GM18505 (cell line): ENCODE measurements around the gene RWDD1.
"Not testable (repeated sequence)": the region's sequence is repeated elsewhere in the genome, so short reads cannot be mapped to it uniquely, and the experiment has no call there.

ENCODE experiments used
- ATAC-seq: cut with Tn5 transposase; IDR thresholded peaks from one replicate; pipeline ENCODE4 v1.9.1; 2021; ENCODE audit not compliant: unreplicated experiment
- POLR2A ChIP-seq: IDR thresholded peaks from 4 replicates; pipeline ENCODE4 v1.6.1; 2011; ENCODE audit warnings: borderline replicate concordance; ENCODE audit not compliant: insufficient read depth, insufficient read length; ENCODE audit errors: extremely low read depth

Gene RWDD1

DNA sequence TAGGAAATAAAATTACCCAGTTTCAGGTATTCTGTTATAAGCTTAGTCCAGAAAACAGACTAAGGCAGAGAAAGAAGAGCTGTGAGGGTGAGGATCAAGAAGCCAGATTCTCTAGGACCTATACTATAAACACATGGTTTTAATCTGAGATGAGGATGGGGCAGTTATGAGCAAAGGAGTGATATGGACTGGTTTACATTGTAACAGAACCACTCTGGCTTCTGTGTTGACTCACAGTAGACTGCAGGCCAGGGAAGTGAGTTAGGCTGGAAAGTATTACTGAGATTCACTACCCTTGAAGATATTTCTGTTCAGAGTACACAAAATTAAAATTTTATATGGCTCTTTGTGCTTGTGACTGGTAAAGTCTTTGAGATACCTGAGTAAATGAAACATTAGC lies 3.2 kb upstream of the RWDD1 start:
- TF ChIP-seq POLR2A = no peak
- ATAC-seq = no peak

DNA sequence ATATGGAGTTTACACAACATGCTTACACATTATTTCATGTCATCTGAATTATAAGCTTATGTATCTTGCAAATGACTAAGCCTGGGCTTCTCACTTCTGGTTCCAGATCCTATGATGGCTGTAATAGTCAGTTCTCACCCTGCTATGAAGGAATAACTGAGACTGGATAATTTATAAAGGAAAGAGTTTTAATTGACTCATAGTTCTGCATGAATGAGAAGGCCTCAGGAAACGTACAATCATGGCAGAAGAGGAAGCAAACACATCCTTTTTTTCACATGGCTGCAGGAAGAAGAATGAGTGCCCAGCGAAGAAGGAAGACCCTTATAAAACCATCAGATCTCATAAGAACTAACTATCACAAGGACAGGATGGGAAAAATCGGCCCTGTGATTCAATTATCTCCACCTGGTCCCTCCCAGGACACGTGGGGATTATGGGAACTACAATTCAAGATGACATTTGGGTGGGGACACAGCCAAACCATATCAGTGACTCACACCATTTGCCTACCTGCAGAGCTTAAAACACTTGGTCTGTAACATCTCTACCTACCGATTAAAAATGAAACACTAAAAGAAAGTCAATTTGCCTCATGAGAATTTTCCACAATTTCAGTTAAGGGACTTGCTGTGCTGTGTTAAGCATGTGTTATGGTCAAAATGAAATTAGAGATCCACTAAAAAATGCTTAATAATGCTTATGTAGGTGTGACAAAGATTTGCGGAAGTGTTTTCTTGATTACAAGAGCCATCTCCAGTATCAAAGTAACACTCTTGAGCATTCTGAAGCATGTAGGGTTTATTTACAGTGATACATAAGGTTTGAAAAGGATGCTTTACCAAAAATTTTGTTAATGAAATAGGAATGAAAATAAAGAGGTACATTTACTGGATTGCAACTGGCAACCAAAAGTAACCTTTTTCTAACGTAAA lies 2.2 kb upstream of the RWDD1 start:
- TF ChIP-seq POLR2A = no peak
- no peak for ATAC-seq

DNA sequence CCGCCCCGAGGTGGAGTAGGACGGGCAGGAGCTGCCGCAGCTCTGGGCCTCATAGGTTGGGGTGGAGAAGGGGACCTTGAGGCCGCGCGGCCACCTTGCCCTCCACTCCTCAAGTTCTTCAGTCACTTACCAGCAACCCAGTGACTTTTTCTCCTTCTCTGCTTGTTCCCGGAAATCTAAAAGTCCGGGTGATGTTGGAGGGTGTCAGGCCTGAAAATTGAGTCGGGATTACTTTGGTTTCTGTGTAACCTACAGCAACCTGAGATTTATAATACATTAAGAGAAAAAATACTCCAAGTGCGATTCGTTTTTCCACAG lies 338 bp downstream of the RWDD1 start:
- no peak for ATAC-seq
- no peak for TF ChIP-seq POLR2A

DNA sequence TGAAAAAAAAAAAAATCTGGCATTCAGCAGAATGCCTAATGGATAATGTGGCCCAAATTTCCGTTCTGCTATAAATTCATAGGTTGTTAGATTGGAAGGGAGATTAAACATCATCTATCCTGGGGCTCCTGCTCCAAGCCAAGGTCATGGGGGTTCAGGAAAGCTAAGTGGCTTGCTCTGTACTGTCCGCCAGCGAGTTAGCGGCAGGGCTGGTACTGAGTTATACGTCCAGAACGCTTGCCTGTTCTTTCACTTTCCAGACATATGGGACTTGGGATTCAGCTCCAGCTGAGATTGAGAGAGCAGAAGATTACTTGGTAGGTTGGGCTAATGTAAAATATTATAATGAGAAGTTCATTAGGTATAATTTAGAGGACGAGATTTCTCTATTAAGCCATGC lies 858 bp downstream of the RWDD1 start:
- ATAC-seq = no peak
- no peak for TF ChIP-seq POLR2A

DNA sequence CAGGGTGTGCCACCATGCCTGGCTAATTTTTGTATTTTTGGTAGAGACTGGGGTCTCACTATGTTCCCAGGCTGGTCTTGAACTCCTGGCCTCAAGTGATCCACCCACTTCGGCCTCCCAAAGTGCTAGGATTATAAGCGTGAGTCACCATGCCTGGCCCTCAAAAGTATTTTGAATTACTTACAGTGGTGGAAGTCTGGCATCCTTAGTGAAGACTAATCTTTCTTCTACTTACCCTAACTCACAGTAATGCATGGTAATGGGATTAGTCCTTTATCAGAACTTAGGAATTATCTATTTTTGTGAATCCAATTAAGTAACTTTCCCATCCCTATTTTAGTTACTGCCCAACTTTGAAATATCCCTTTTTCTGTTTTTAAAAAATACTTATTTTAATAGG lies 3.9 kb downstream of the RWDD1 start:
- TF ChIP-seq POLR2A = no peak
- no peak for ATAC-seq

DNA sequence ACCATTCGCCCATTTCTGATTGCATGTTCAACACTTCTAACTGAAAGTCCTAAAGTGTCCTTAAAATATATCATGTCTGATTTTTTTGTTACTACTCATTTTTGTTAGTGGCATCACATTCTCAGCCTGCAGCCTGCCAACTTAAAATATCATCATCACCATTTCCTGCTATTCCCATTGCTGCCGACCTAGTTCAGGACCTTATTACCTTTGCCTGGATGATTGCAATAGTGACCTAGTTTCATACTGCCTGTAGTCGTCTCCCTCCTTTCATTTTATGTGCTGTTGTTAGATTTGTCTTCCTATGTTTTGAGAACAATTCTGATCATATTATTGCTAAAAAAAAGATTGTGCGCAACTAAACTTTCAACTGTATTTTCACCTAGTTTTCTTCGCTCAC lies 6.2 kb downstream of the RWDD1 start:
- no peak for TF ChIP-seq POLR2A
- no peak for ATAC-seq

DNA sequence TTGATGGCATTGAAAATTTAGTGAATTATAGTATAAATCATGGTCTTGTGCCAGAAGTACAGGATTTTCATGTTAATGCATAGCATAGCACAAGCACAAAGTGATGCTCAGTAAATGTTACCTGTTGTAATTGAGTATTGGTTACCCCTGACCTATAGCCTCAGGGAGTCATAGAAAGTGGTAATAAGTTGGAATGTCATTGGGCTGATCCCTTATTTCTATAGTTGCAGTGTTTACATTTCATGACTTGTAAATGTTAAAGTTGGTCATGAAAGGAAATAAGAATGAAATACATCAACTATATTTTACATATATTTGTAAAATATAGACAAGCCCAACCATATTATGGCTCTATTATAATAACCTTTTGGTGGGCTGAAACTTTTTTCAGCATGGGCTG lies 7.0 kb downstream of the RWDD1 start:
- no peak for TF ChIP-seq POLR2A
- ATAC-seq = no peak

DNA sequence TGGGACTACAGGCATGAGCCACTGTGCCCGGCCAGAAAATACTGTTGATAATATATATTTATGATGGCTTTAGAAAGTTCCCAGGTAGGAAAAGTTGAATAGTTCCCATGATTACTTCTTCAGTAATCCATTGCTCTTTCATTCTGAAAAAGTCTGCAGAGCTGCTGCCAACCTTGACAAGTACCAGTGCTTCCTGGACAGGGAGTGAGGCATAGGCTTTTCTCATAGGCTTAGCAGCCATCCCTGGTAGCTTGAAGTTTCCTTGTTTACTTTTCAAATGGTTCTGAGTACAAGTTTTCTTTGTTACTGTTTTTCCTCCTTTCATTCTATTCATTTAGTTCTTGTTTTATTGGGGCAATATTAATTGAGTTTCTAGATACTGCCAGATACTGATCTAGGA lies 7.8 kb downstream of the RWDD1 start:
- TF ChIP-seq POLR2A = no peak
- no peak for ATAC-seq

DNA sequence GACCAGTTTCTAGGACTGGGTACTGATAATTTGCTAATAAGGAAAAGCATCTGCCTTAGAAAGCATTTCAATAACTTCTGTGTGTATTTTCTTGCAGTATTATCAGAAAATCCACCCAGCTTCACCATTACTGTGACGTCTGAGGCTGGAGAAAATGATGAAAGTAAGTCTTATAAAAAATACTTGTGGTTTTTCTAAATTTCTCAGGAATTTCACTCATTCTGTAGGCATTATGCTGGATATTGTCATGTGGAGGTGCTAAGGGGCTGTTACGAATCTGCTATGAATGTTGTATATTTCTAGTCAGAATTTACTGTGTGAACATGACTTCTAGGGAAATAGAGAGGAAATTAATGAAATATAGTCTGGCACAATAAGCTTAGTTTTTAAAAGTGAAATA lies 8.9 kb downstream of the RWDD1 start:
- no peak for ATAC-seq
- no peak for TF ChIP-seq POLR2A

GRCh38 chr6:116586276-116586675 lies 15.0 kb downstream of the RWDD1 start:
- no peak for ATAC-seq
- TF ChIP-seq POLR2A = no peak

DNA sequence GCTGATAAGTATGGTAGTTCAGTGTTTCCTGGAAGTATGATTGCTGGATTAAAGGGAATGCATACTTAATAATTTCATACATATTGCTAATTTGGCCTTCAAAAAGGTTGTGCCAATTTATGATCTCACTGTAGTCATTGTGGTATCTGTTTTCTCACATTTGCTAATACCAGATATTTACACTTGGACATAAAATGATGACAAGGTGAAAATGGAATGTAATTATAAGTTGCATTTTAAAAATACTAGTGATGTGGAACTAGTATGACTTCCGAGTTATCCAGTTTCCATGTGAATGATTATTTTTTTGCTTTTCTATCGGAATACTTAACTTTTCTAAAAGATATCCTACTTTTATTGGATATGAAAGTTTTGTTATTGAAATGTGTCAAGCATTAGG lies 15.4 kb downstream of the RWDD1 start:
- TF ChIP-seq POLR2A = no peak
- ATAC-seq = no peak

DNA sequence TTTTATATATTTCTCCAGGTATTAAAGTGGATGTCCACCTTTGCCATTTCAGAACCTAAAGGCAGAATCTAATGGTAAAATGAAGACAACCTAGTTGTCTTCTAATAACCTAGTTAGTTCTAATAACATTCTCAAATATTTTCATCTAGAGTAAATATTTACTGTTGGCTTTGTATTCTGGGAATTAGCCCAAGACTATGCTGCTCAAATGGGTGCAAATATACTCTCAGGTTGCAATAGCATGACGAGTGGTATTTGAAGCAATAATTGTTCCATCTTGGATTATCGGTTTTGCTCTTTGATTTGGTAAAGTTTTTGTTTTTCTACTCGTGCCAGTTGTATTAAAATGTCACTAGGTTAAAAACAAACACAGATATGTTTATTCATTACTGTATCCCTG lies 23.9 kb downstream of the RWDD1 start:
- no peak for TF ChIP-seq POLR2A
- ATAC-seq = no peak

DNA sequence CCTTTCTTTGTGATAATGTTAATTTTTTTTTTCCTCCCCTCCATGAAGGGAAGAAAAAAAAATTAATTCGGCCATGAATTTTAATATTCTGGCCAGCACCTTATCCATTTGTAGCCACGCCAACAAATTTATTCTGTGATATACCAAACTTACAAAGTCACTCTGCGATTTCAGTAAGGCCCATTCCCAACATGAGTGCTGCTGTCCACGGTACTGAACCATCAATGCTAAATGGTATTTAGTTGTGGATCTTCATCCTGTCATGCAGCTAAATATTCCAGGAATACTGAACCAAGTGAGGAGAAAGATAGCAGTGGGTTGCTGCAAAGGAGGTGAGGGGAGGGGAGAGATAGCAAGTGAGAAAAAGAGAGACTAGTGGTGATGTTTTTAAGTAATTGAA lies 25.5 kb downstream of the RWDD1 start:
- ATAC-seq = no peak
- no peak for TF ChIP-seq POLR2A

DNA sequence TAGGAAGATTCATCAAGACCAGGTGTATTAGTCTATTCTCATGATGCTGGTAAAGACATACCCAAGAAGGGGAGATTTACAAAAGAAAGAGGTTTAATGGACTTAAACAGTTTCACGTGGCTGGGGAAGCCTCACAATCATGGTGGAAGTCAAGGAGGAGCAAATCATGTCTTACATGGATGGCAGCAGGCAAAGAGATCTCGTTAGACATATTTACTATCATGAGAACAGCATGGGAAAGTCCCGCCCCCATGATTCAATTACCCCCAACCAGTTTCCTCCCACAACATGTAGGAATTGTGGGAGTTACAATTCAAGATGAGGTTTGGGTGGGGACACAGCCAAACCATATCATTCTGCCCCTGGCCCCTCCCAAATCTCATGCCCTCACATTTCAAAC lies 32.6 kb downstream of the RWDD1 start:
- ATAC-seq = not testable (repeated sequence)

DNA sequence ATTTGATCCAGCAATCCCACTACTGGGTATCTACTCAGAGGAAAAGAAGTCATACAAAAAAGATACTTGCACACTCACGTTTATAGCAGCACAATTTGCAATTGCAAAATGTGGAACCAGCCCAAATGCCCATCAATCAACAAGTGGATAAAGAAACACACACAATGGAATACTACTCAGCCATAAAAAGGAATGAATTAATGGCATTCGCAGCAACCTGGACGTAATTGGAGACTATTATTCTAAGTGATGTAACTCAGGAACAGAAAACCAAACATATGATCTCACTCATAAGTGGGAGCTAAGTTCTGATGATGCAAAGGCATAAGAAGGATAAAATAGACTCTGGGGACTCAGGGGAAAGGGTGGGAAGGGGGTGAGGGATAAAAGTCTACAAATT lies 33.6 kb downstream of the RWDD1 start:
- not testable (repeated sequence) for ATAC-seq
